K562 (cell line): Measurements from ENCODE around the gene MRPS31. TPM values are rescaled to one million over a fixed set of nuclear protein-coding genes. Genes with fewer than 3 reads are reported as not detected.

Experiments
- ATAC-seq: fragments of 200-7000 bp; cut with Tn5 transposase; 3 replicates; pipeline ENCODE4 v1.9.1; 2020; ENCODE audit warnings: moderate library complexity
- BruUV-seq: library from RNA; stranded (reverse); fragments of 400-500 nt; replicated peaks from 2 replicates; lab custom pipeline; 2021; lab: Mats Ljungman, UMichigan
- CTCF ChIA-PET: fragments of 300-600 bp; formaldehyde crosslinking; extraction: SDS; loops from one replicate; lab custom pipeline; 2021; ENCODE audit warnings: low intra/inter-chr PET ratio; lab: Yijun Ruan, JAX
- POLR2A ChIA-PET: fragments of 300-600, 350-650 bp; sonication (Branson Sonifier 250); formaldehyde crosslinking; extraction: SDS; loops from one replicate; lab custom pipeline; 2021; ENCODE audit warnings: antibody characterized with exemption, inconsistent platforms; lab: Yijun Ruan, JAX
- DNase-seq, 4 experiments: peaks; one replicate each; pipeline versions ENCODE4 v3.0.0 to v3.0.0-alpha.2; 2011 to 2018; ENCODE audit warnings: low spot score in 3 of 4, mixed read lengths in 3 of 4; ENCODE audit errors: extremely low read depth in 1 of 4
- FAIRE-seq: peaks from 2 replicates; lab custom pipeline; 2011; peaks lifted over from hg19 to GRCh38; lab: Jason Lieb, UNC
- H2AFZ ChIP-seq: 2 replicates; pipeline ENCODE4 v1.6.0; 2011; ENCODE audit warnings: low read depth, low read length, control low read depth, inconsistent platforms
- H3K27ac ChIP-seq: fragments of 200-600 bp; 3 replicates; pipeline ENCODE4 v1.8.0; 2011; ENCODE audit warnings: low read depth, mild to moderate bottlenecking, control low read depth, inconsistent platforms, low read length, moderate library complexity, mixed read lengths; ENCODE audit errors: extremely low read depth
- H3K27me3 ChIP-seq, 2 experiments: fragments of 300-600 bp in 1 of 2; 2 replicates in 1 of 2; 3 replicates in 1 of 2; pipeline versions ENCODE4 v1.6.0 to v1.8.0; 2011; ENCODE audit warnings: inconsistent platforms in 2 of 2, low read length in 2 of 2, mild to moderate bottlenecking in 1 of 2, mixed read lengths in 1 of 2, moderate library complexity in 1 of 2; ENCODE audit not compliant: control insufficient read depth in 2 of 2, insufficient read depth in 2 of 2
- H3K36me3 ChIP-seq: fragments of 300-600 bp; 3 replicates; pipeline ENCODE4 v1.8.0; 2011; ENCODE audit warnings: mild to moderate bottlenecking, low read length, inconsistent platforms; ENCODE audit not compliant: control insufficient read depth, insufficient read depth
- H3K4me1 ChIP-seq, 2 experiments: fragments of 200-600 bp in 1 of 2; replicated peaks in 1 of 2; 2 replicates in 1 of 2; 3 replicates in 1 of 2; pipeline versions ENCODE4 v1.5.1 to v1.8.0; 2011; ENCODE audit warnings: inconsistent platforms in 2 of 2, low read length in 2 of 2, mild to moderate bottlenecking in 1 of 2, mixed read lengths in 1 of 2, moderate library complexity in 1 of 2; ENCODE audit not compliant: control insufficient read depth in 2 of 2, insufficient read depth in 2 of 2
- H3K4me2 ChIP-seq: 2 replicates; pipeline ENCODE4 v1.6.1; 2011; ENCODE audit warnings: low read length, control low read depth, inconsistent platforms, mixed read lengths; ENCODE audit not compliant: insufficient read depth
- H3K4me3 ChIP-seq: fragments of 200-600 bp; sonication (generic), shearing (Covaris generic); 2 replicates; pipeline ENCODE4 v1.5.1; 2016; ENCODE audit warnings: control low read depth, inconsistent platforms
- H3K79me2 ChIP-seq: fragments of 200-600 bp; 3 replicates; pipeline ENCODE4 v1.8.0; 2011; ENCODE audit warnings: low read length, inconsistent platforms; ENCODE audit not compliant: control insufficient read depth, insufficient read depth
- H3K9ac ChIP-seq, 2 experiments: 2 replicates each; pipeline versions ENCODE4 v1.6.0 to v1.6.1; 2011; ENCODE audit warnings: low read depth in 2 of 2, low read length in 2 of 2, control low read depth in 1 of 2, inconsistent platforms in 1 of 2, mild to moderate bottlenecking in 1 of 2, mixed read lengths in 1 of 2; ENCODE audit not compliant: insufficient read depth in 1 of 2
- H3K9me1 ChIP-seq: one replicate; pipeline ENCODE4 v1.6.0; 2011; ENCODE audit warnings: inconsistent platforms, mild to moderate bottlenecking, low read length, moderate library complexity; ENCODE audit not compliant: control insufficient read depth, insufficient read depth
- H3K9me3 ChIP-seq: replicated peaks from 2 replicates; pipeline ENCODE4 v1.5.1; 2011; ENCODE audit warnings: low read depth, low read length, inconsistent platforms; ENCODE audit not compliant: control insufficient read depth, insufficient read depth
- H4K20me1 ChIP-seq: replicated peaks from 2 replicates; pipeline ENCODE4 v1.6.1; 2011; ENCODE audit warnings: low read length, inconsistent platforms, mixed read lengths; ENCODE audit not compliant: control insufficient read depth, insufficient read depth
- ATF3 ChIP-seq, 2 experiments: fragments of 450-650 bp in 1 of 2; sonication (generic) in 1 of 2; formaldehyde crosslinking in 1 of 2; IDR thresholded peaks in 1 of 2; conservative IDR thresholded peaks in 1 of 2; 2 replicates each; pipeline versions ENCODE4 v1.6.1 to v1.8.1; 2016 to 2023; ENCODE audit warnings: mild to moderate bottlenecking in 2 of 2, moderate library complexity in 2 of 2, inconsistent platforms in 1 of 2, missing genetic modification reagents in 1 of 2
- CREM ChIP-seq: IDR thresholded peaks from 2 replicates; pipeline ENCODE4 v1.6.1; 2014; ENCODE audit warnings: antibody characterized with exemption, low read depth
- FOSL1 ChIP-seq: fragments of 200-800 bp; sonication (Bioruptor generic); conservative IDR thresholded peaks from 2 replicates; pipeline ENCODE4 v1.6.1; 2016; ENCODE audit warnings: missing genetic modification characterization, missing compliant biosample characterization
- JUN ChIP-seq, 2 experiments: sonication (generic) in 1 of 2; formaldehyde crosslinking in 1 of 2; IDR thresholded peaks; 2 replicates each; pipeline versions ENCODE4 v1.6.1 to v1.8.0; 2012 to 2022; ENCODE audit warnings: borderline replicate concordance in 2 of 2, mild to moderate bottlenecking in 2 of 2, improper control_type of control experiment in 1 of 2, low read depth in 1 of 2, low read length in 1 of 2, missing genetic modification reagents in 1 of 2
- JUND ChIP-seq, 2 experiments: IDR thresholded peaks; 2 replicates in 1 of 2; 3 replicates in 1 of 2; pipeline ENCODE4 v1.6.1; 2011; ENCODE audit warnings: borderline replicate concordance in 2 of 2, low read depth in 2 of 2, low read length in 2 of 2, improper control_type of control experiment in 1 of 2, missing biosample characterization in 1 of 2, missing genetic modification characterization in 1 of 2, missing genetic modification reagents in 1 of 2
- PHF20 ChIP-seq: fragments of 450-650 bp; IDR thresholded peaks from 2 replicates; pipeline ENCODE4 v1.6.1; 2018; ENCODE audit not compliant: partially characterized antibody
- PHTF2 ChIP-seq: fragments of 250-450 bp; sonication (Bioruptor Pico); IDR thresholded peaks from 2 replicates; pipeline ENCODE4 v1.5.0; 2021; ENCODE audit warnings: mild to moderate bottlenecking
- PRDM10 ChIP-seq: fragments of 450-650 bp; IDR thresholded peaks from 2 replicates; pipeline ENCODE4 v1.6.1; 2018; ENCODE audit not compliant: partially characterized antibody
- whole genome bisulfite sequencing: fragments of 100-300 bp; shearing (Covaris generic); methylation state at CpG from one replicate; pipeline ENCODE4 v1.1.6; 2016; ENCODE audit warnings: low coverage, mixed read lengths; ENCODE audit not compliant: insufficient coverage; ENCODE audit errors: missing lambda C conversion rate; 5-methylcytosine and 5-hydroxymethylcytosine counted together
- in situ Hi-C: fragments of 300-500 bp; cut with MboI; formaldehyde crosslinking; loops from 4 replicates; pipeline ENCODE4 v1.15.0; 2018; ENCODE audit warnings: inconsistent platforms, mixed read lengths
- intact Hi-C: fragments of 100-400 bp; cut with micrococcal nuclease; formaldehyde crosslinking; loops from 2 replicates; pipeline ENCODE4 v1.14.2; 2022
- polyA plus RNA-seq, 8 experiments: library from polyadenylated mRNA; depleted of rRNA in 4 of 8; stranded (reverse) in 5 of 8; unstranded in 3 of 8; fragments of >200 nt; fragmentation: Nextera tagmentation in 2 of 8; fragmentation: Illumina TruSeq in 1 of 8; extraction: Ambion mirVana in 2 of 8; extraction: Trizol in 1 of 8; gene quantifications; 2 replicates each; pipeline versions ENCODE4 v1.2.1 to v1.2.3, GENCODE V29; 2011 to 2014; ENCODE audit warnings: inconsistent platforms in 1 of 8, missing spikeins in 1 of 8
- total RNA-seq, 7 experiments: library from RNA; depleted of rRNA in 6 of 7; stranded (reverse); fragments of >200 nt in 6 of 7; fragmentation: Illumina TruSeq in 2 of 7; extraction: Trizol in 2 of 7; gene quantifications; 2 replicates each; pipeline versions ENCODE4 v1.2.1 to v1.2.3, GENCODE V29; 2011 to 2021; ENCODE audit warnings: low replicate concordance in 1 of 7
- TF ChIP-seq, protein P1 (sequence below): fragments of 450-650 bp; conservative IDR thresholded peaks from 2 replicates; pipeline ENCODE4 v1.6.1; 2016; ENCODE audit warnings: missing genetic modification characterization, low read depth, mild to moderate bottlenecking, control low read depth, missing compliant biosample characterization

MRPS31 gene
- total and polyA plus RNA-seq, 9 of the 15 experiments (the other 6 are each of a cell fraction or from before 2014, with no cell fraction given): 20.3 to 57.8 (median 37.1) TPM

GRCh38 chr13:40786568-40786996 lies 15.6 kb upstream of the MRPS31 start:
- WGBS: 27% methylated on average over 3 of the region's 4 CpGs
- Histone ChIP-seq H3K4me2 (no peak overlapping the region), H3K9me1 (no peaks in the 10 kb centered on the region), H3K79me2 (peaks cover 18% of the 10 kb centered on the region; the same call in 2 of the 3 replicates), H2AFZ (no peak overlapping the region), H3K9ac (no peak overlapping the region), H3K9me3 (no peaks in the 10 kb centered on the region), H3K27me3 (no peaks in the 10 kb centered on the region), H3K27ac (peak overlapping the region; percentile 12; the same call in 1 of the 3 replicates), H3K4me1 (peaks cover 13 to 20% of the 10 kb centered on the region in 2 experiments), H3K4me3 (no peak overlapping the region), H3K36me3 (no peaks in the 10 kb centered on the region), H4K20me1 (no peaks in the 10 kb centered on the region)
- in situ Hi-C loops (loop anchor here (25.0 kb wide), 1 partner anchor 276 kb away; the partner anchor contains the start of gene WBP4), intact Hi-C loops (loop anchor here (10.0 kb wide), 1 partner anchor 238 kb away; no protein-coding TSS in a partner anchor)
- DNase-seq (peak in 2 of 4 experiments; percentile 36 to 44), ATAC-seq (peak; percentile 22), FAIRE-seq (no peak)
- no TSS peak for BruUV-seq
- TF ChIP-seq FOSL1 (tag) (peak; percentile 68), JUN (IDR thresholded peaks at IDR 0.05; ENCODE audit: borderline replicate concordance, low read depth, low read length) (0 out of 2 replicates have a peak, but pooled peaks have one; percentile 52), JUN (CRISPR knock-in tag; IDR thresholded peaks at IDR 0.05; ENCODE audit: borderline replicate concordance) (no peak), PRDM10 (peak; percentile 87), PHTF2 (no peak), ATF3 (IDR thresholded peaks at IDR 0.05) (peak; percentile 6; the same call in 1 of the 2 replicates), ATF3 (CRISPR knock-in tag; conservative IDR thresholded peaks at IDR 0.05) (no peak), PHF20 (no peak), JUND (IDR thresholded peaks at IDR 0.05; ENCODE audit: borderline replicate concordance, low read depth, low read length) (peak; percentile 61), JUND (tag; IDR thresholded peaks at IDR 0.05; ENCODE audit: borderline replicate concordance, low read depth, low read length) (no peak), CREM (peak; percentile 10; the same call in 1 of the 2 replicates)
- TF ChIP-seq, protein P1, sequence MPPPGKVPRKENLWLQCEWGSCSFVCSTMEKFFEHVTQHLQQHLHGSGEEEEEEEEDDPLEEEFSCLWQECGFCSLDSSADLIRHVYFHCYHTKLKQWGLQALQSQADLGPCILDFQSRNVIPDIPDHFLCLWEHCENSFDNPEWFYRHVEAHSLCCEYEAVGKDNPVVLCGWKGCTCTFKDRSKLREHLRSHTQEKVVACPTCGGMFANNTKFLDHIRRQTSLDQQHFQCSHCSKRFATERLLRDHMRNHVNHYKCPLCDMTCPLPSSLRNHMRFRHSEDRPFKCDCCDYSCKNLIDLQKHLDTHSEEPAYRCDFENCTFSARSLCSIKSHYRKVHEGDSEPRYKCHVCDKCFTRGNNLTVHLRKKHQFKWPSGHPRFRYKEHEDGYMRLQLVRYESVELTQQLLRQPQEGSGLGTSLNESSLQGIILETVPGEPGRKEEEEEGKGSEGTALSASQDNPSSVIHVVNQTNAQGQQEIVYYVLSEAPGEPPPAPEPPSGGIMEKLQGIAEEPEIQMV: no peak
- ChIA-PET POLR2A (interaction anchor here (0.6 kb wide), 1 partner anchor 881 kb away, joined by 5 read pairs; no protein-coding TSS in a partner anchor), CTCF (no interaction called here)
